ENCODE data around the gene KRTAP2-1.

GRCh38 chr17:41061964-41062363 is 14.8 kb upstream of the KRTAP2-1 start:
- no peak for TF ChIP-seq CTCF (conservative IDR thresholded peaks at IDR 0.05; ENCODE audit: low read depth, low read length)
- no peak for TF ChIP-seq EZH2 (IDR thresholded peaks at IDR 0.05; ENCODE audit: low read length, unreplicated experiment)

All from PC-3 (cell line).